ENCODE data around the gene CCNDBP1.

GRCh38 chr15:43218908-43219706, 33.9 kb downstream of the CCNDBP1 start:
- TF ChIP-seq GATA2 (IDR thresholded peaks at IDR 0.05; ENCODE audit: low read depth, low read length) (peak; percentile 70), GATA3 (IDR thresholded peaks at IDR 0.05; ENCODE audit: low read depth, low read length) (no peak)
